Gastroesophageal sphincter (tissue), 3 donors: ENCODE results near the gene KCNJ10.

Source experiments
- POLR2A ChIP-seq, 2 donors: fragments of 450-650 bp; IDR thresholded peaks; one replicate each; pipeline ENCODE4 v1.6.1; 2017; ENCODE audit warnings: antibody characterized with exemption in 2 of 2, mild to moderate bottlenecking in 2 of 2, moderate library complexity in 1 of 2
- TF ChIP-seq, protein P1 (sequence below), 4 experiments: fragments of 200-600 bp in 2 of 4; fragments of 450-650 bp in 2 of 4; sonication (generic) in 1 of 4; IDR thresholded peaks; one replicate each; pipeline ENCODE4 v1.5.1; 2017 to 2019; ENCODE audit warnings: antibody characterized with exemption in 4 of 4, mild to moderate bottlenecking in 2 of 4, moderate library complexity in 2 of 4

DNA sequence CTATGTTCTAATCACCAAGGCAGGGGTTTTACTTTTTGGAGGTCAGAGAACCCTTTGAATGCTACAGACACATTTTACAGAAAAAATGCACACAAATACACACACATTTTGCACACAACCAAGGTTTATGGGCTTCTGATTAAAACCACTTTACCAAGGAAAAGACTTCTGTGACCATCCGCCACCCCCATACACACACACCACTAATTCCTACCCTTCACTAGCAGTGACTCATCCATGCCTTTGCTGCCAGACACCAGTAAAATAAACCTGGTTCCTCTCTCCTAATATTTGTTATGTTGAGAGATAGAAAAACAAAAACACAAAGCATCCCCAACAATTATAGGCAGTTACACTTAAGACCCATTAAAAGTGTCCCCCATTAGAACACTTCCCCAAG lies 51.1 kb downstream of the KCNJ10 start:
- TF ChIP-seq, protein P1, sequence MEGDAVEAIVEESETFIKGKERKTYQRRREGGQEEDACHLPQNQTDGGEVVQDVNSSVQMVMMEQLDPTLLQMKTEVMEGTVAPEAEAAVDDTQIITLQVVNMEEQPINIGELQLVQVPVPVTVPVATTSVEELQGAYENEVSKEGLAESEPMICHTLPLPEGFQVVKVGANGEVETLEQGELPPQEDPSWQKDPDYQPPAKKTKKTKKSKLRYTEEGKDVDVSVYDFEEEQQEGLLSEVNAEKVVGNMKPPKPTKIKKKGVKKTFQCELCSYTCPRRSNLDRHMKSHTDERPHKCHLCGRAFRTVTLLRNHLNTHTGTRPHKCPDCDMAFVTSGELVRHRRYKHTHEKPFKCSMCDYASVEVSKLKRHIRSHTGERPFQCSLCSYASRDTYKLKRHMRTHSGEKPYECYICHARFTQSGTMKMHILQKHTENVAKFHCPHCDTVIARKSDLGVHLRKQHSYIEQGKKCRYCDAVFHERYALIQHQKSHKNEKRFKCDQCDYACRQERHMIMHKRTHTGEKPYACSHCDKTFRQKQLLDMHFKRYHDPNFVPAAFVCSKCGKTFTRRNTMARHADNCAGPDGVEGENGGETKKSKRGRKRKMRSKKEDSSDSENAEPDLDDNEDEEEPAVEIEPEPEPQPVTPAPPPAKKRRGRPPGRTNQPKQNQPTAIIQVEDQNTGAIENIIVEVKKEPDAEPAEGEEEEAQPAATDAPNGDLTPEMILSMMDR (IDR thresholded peaks at IDR 0.05) = no peak
- no peak for TF ChIP-seq POLR2A (IDR thresholded peaks at IDR 0.05)
